Activated CD4-positive, CD25-positive, alpha-beta regulatory T cell treated with anti-CD3 and anti-CD28 coated beads, Interleukin-2, amount 50 U/mL, for 16 hours (primary cell): Measurements from ENCODE around the gene HMCN2.

Experiments
- DNase-seq: peaks from one replicate; pipeline ENCODE4 v3.0.0-alpha.2; 2020; ENCODE audit warnings: low read depth, low spot score

The HMCN2 gene

DNA sequence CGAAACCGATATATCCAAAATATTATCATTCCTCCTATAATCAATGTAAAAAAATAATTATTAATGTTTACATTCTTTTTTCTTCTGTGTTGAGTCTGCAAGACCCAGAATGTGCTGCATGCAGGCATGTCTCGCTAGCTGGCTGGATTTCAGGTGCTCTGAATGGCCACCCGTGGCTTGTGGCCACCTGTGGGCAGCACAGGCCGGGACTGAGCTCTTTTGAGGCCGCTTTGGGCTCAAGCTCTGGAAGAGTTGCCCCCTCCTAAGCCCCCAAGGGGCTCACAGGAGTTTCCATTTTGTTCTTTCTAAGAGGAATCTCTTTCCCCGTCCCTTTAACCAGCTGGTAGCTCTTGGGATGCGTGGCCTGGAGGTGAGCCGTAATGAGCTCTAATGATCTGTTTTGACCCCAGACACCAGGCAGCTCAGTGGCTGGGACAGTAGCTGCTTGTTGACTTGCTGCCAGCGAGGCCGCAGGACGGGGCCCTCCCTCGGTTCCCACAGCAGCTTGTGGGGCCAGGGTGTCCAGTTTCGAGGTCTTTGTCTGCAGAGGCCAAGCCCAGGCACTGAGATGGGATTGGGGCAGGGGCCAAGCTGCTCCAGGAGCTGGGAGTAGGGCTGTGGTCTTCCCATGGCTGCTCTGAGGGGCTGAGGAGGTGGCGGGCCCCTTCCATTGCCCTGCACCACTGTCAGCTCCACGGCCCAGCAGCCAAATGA lies 200.0 kb downstream of the HMCN2 start:
- DNase-seq: no peak

DNA sequence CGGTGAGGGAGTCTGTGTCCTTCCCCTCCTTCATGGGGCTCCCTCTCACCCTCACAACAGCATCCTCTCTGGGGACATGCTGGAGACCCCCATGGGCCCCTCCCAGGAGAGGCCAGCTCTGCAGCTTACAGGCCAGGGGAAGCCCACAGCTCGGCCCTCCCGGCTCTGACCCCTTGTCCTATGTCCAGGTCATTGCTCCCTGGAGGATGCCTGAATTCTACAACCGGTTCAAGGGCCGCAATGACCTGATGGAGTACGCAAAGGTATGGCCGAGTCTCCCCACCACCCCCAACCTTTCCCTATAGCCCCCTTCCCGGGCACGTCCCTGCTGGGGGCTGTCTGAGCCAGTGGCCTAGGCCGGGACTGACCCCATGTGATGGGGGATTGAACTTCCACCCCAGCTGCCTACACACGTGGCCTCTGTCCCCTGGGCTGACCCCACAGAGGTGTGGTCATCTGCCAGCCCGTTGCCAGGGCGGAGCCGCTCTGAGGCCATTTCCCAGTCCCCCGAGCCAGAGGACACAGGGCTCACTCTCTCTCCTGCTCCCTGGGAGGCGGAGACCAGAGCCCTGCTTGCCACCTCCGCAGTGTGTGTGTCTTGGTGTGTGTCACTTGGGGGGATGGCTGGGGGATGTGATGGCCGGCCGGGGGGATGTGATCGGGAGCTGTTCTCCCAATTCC lies 201.1 kb downstream of the HMCN2 start:
- no peak for DNase-seq

- DNase-seq: no peak
These were observed 201.8 kb downstream of the HMCN2 start for GRCh38 chr9:130467316-130467715.

GRCh38 chr9:130468566-130468965 lies 203.0 kb downstream of the HMCN2 start:
- no peak for DNase-seq

- DNase-seq: no peak
These were observed 204.7 kb downstream of the HMCN2 start for GRCh38 chr9:130470269-130470668.

- no peak for DNase-seq
These were observed 205.4 kb downstream of the HMCN2 start for GRCh38 chr9:130470950-130471349.

DNA sequence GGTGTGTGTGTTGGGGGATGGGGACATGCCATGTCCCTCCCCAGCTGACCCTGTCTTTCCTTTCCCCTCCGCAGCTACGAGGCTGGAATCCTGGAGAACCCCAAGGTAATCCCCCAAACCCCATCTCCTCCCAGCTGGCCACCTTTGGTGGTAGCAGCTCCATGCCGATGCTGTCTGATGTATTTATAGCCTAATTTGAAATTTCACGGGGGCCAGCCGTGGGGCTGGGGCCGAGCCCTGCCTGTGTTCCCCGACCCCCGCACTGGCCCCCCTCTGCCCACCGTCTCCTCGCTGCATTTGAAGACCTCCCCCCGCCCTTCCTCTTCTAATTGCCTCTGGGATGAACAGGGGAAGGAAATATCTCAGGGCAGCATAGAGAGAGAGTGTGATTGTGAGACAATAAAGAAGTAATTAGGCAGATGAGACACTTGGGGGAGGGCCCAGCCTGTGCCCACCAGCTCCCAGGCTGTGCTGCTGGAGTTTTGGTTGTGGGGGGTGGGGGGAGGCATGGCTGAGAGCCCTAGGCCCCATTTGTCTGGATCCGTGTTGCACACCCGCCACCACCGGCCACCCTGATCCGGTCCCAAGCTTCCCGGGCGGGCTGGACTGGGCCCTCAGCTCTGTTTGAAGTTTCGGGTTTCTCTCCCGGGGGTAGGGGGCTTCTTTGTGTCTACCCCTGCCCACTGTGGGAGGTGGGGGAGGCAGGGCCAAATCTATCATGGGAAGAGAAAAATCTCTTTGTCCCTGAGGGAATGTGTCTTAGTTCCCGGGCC lies 206.0 kb downstream of the HMCN2 start:
- no peak for DNase-seq

GRCh38 chr9:130472184-130472705 lies 206.7 kb downstream of the HMCN2 start:
- no peak for DNase-seq

- no peak for DNase-seq
These were observed 207.4 kb downstream of the HMCN2 start for GRCh38 chr9:130473009-130473408.

GRCh38 chr9:130473566-130473965 lies 208.0 kb downstream of the HMCN2 start:
- DNase-seq: no peak

- no peak for DNase-seq
These were observed 208.5 kb downstream of the HMCN2 start for GRCh38 chr9:130474106-130474505.

GRCh38 chr9:130476151-130476730 lies 210.7 kb downstream of the HMCN2 start:
- no peak for DNase-seq

DNA sequence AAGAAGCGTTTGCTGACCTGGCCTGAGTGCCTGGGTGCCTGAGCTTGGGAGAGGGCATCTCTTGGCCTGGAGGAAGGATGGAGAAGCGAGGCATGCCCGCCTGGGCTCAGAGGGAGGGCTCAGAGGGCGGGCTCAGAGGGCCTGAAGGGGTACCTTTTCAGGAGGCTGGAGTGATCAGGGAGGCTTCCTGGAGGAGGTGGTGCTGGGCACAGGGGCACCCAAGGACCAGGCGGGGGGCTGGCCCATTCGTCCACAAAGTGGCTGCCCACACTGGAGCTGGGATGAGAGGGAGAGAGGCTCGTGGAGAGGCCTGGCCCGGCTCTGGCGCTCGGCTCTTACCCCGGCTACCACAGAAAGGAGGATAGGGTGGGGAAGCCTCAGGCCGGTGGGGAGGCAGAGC lies 212.0 kb downstream of the HMCN2 start:
- DNase-seq: no peak

DNA sequence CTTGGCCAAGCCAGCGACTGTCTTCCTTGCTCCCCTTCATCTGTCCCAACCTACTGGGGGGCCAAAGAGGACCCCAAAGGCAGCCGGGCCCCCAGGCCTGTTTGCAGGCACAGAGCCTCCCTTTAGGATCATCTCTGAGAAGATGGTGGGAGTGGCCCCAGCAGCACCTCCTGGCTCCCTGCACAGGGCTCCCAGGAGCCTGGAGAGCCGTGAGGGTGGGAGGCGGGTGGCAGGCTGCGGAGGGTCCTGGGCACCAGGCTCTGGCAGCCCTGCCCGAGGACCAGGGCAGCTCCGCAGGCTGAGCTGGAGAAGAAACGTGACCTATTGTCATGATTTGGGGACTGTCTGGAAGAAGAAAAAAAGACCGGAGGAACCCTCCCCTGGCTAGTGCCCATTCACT lies 212.6 kb downstream of the HMCN2 start:
- DNase-seq: no peak

DNA sequence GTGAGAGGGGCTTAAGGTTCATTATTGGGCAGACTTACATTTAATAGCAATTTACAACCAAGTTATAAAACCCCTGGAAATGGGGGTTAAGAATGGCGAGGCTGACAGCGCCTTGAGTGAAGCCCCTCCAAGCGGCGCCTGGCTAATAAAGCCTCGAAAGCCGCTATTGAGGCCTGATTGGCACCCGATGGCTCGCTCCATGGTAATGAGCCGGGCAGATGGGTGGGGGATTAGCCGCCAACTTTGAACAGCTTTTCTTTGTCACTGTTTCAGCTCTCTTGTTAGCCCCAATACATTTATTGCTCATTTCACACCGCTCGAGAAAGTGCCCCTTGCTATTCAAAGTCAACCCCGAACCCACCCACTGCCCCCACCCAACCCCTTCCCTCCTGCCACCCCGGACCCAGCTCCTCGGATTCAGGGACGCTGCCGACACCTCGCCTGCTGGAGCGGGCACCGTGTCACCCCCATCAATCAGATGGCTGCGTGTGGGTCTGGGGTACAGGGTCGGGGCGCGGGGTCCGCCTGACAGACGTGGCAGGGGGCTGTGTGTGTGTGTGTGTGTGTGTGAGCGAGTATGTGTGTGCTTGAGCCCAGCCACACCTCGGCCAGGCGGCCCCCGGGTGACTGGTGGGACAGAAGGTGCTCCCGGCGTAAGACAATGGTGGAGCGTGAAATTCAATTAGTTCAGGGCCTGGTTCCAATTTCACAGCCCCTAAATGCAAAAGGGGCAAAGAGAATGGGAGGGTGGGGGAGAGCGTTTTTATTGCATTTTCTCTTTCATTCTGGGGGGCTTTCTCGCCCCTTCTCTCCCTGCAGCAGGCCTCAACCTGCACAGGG lies 213.4 kb downstream of the HMCN2 start:
- DNase-seq: no peak

DNA sequence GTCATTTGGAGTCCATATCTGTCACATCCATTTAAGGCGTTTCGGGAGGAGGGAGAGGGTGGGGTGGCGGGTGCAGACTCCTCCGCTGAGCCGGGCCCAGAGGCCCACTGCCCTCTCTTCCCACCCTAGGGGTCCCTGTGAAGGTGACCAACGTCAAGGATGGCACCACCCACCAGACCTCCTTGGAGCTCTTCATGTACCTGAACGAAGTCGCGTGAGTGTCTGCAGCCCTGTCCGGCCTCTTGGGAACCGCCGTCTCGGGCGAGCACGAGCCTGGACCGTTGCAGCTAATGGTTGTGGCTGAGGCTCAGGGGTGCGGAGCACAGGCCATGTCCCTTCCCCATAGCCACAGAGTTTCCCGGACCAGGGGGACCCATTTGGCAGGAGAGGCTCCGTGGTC lies 214.0 kb downstream of the HMCN2 start:
- no peak for DNase-seq

GRCh38 chr9:130480673-130481072 lies 215.1 kb downstream of the HMCN2 start:
- no peak for DNase-seq

GRCh38 chr9:130482463-130482862 lies 216.9 kb downstream of the HMCN2 start:
- no peak for DNase-seq

DNA sequence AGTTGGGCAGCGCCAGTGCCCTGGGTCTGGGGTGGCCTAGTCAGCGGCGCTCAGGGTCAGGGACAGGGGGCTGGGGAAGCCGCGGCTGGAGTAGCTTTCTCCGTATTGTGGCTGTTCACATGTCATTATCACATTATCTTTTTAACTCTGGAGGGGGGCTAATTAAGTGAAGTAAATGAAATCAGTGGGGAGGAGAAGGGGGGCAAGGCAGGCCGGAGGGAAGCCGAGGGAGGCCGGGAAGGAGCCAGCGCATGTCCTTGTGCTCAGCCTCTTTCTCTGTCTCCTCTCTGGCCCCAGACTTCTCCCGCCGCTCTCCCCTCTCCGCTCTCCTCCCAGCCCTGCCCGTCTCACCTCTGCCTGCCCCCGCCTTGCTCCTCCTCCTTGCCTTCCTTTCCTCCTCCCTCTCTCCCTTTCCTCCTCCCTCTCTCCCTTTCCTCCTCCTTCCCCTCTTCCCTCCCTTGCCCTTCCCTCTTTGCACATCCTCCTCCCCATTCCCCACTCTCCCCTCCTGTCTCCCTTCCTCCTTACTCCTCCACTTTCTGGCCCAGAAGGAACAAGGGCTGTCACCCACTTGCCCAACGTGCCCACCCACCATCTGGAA lies 217.9 kb downstream of the HMCN2 start:
- no peak for DNase-seq
